ENCODE measurements around the gene LILRA5.

DNA sequence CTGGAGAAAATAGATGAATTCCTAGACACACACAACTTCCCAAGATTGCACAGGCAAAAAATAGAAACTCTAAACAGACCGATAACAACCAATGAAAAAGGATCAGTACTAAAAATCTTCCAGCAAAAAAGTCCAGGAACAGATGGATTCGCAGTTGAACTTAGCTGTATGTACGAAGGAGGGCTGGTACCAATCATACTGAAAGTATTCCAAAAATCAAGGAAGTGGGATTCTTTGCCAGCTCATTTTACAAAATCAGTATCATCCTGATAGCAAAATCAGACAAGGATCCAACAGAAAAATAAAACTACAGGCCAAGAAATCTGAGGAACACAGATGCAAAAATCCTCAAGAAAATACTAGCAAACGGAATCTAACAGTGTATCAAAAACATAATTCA, 25.5 kb downstream of the LILRA5 start:
- TF ChIP-seq POLR2A (IDR thresholded peaks at IDR 0.05) (no peak), EP300 (IDR thresholded peaks at IDR 0.05) (no peak)
